PC-3 (cell line): ENCODE data around the gene SCPEP1. TPM values are rescaled to one million over a fixed set of nuclear protein-coding genes. Genes with fewer than 3 reads are reported as not detected.

Experiments used
- ATAC-seq: fragments of 200-7000 bp; cut with Tn5 transposase; 2 replicates; pipeline ENCODE4 v1.9.1; 2020; ENCODE audit warnings: mild to moderate bottlenecking, moderate library complexity
- BruUV-seq: library from RNA; stranded (reverse); fragments of 400-500 nt; replicated peaks from 2 replicates; lab custom pipeline; 2021; lab: Mats Ljungman, UMichigan
- CTCF ChIA-PET: fragments of 300-600 bp; sonication (Branson Sonifier 250); formaldehyde crosslinking; loops from one replicate; lab custom pipeline; 2022; ENCODE audit warnings: antibody characterized with exemption; lab: Charles Lee
- POLR2A ChIA-PET: fragments of 300-600 bp; sonication (Branson Sonifier 250); formaldehyde crosslinking; loops from one replicate; lab custom pipeline; 2022; ENCODE audit warnings: antibody characterized with exemption; ENCODE audit not compliant: unreplicated experiment; lab: Charles Lee
- DNase-seq: peaks from one replicate; pipeline ENCODE4 v3.0.0-alpha.2; 2015
- H2AFZ ChIP-seq: fragments of 300-600 bp; sonication (generic); 2 replicates; pipeline ENCODE4 v1.6.0; 2016; ENCODE audit warnings: antibody characterized with exemption, low read length
- H3F3A ChIP-seq: fragments of 300-600 bp; sonication (generic); one replicate; pipeline ENCODE4 v1.6.0; 2017; ENCODE audit warnings: antibody characterized with exemption, low read length, control low read depth, mild to moderate bottlenecking; ENCODE audit not compliant: unreplicated experiment
- H3K27ac ChIP-seq: fragments of 300-600 bp; sonication (generic); 2 replicates; pipeline ENCODE4 v1.5.1; 2016; ENCODE audit warnings: mild to moderate bottlenecking, low read length
- H3K27me3 ChIP-seq: fragments of 300-600 bp; sonication (generic); 2 replicates; pipeline ENCODE4 v1.6.1; 2016; ENCODE audit warnings: low read length, mixed read lengths
- H3K36me3 ChIP-seq: fragments of 300-600 bp; sonication (generic); 2 replicates; pipeline ENCODE4 v1.6.1; 2016; ENCODE audit warnings: low read depth, mixed run types, low read length, mixed read lengths
- H3K4me1 ChIP-seq: fragments of 300-600 bp; sonication (generic); 2 replicates; pipeline ENCODE4 v1.5.1; 2016; ENCODE audit warnings: low read length; ENCODE audit not compliant: insufficient read depth
- H3K4me2 ChIP-seq: fragments of 300-600 bp; sonication (generic); 2 replicates; pipeline ENCODE4 v1.6.0; 2016; ENCODE audit warnings: low read length
- H3K4me3 ChIP-seq: fragments of 300-600 bp; sonication (generic); 2 replicates; pipeline ENCODE4 v1.5.1; 2016; ENCODE audit warnings: mild to moderate bottlenecking, low read length, mixed read lengths
- H3K79me2 ChIP-seq: fragments of 300-600 bp; sonication (generic); 2 replicates; pipeline ENCODE4 v1.6.1; 2017; ENCODE audit warnings: low read length, mixed read lengths
- H3K9ac ChIP-seq: fragments of 300-600 bp; sonication (generic); 2 replicates; pipeline ENCODE4 v1.6.0; 2016; ENCODE audit warnings: mild to moderate bottlenecking, low read length
- H3K9me2 ChIP-seq: fragments of 300-600 bp; sonication (generic); replicated peaks from 2 replicates; pipeline ENCODE4 v1.6.1; 2016; ENCODE audit warnings: mixed run types, low read length, mixed read lengths
- H3K9me3 ChIP-seq: fragments of 300-600 bp; sonication (generic); 2 replicates; pipeline ENCODE4 v1.6.1; 2016; ENCODE audit warnings: low read length, mixed read lengths
- H4K20me1 ChIP-seq: fragments of 300-600 bp; sonication (generic); 2 replicates; pipeline ENCODE4 v1.6.1; 2016; ENCODE audit warnings: low read length, mixed read lengths
- CTCF ChIP-seq: fragments of 300-600 bp; sonication (generic); conservative IDR thresholded peaks from 2 replicates; pipeline ENCODE4 v1.5.1; 2017; ENCODE audit warnings: antibody characterized with exemption, low read depth, mild to moderate bottlenecking, low read length
- EZH2 ChIP-seq: fragments of 300-600 bp; sonication (generic); IDR thresholded peaks from one replicate; pipeline ENCODE4 v1.6.1; 2017; ENCODE audit warnings: antibody characterized with exemption, mild to moderate bottlenecking, low read length; ENCODE audit not compliant: unreplicated experiment
- EZH2phosphoT487 ChIP-seq: fragments of 300-600 bp; sonication (generic); IDR thresholded peaks from 2 replicates; pipeline ENCODE4 v1.6.1; 2018; ENCODE audit warnings: mild to moderate bottlenecking, antibody characterized with exemption, low read length, borderline replicate concordance
- intact Hi-C: fragments of 100-400 bp; cut with micrococcal nuclease; formaldehyde crosslinking; loops from 2 replicates; pipeline ENCODE4 v1.9.0; 2023
- total RNA-seq: library from RNA; depleted of rRNA; stranded (reverse); fragments of >200 nt; gene quantifications from 2 replicates; pipeline ENCODE4 v1.2.3, GENCODE V29; 2014

Gene SCPEP1
- total RNA-seq, 1 experiment from 2014 or later = 73.3 TPM

DNA sequence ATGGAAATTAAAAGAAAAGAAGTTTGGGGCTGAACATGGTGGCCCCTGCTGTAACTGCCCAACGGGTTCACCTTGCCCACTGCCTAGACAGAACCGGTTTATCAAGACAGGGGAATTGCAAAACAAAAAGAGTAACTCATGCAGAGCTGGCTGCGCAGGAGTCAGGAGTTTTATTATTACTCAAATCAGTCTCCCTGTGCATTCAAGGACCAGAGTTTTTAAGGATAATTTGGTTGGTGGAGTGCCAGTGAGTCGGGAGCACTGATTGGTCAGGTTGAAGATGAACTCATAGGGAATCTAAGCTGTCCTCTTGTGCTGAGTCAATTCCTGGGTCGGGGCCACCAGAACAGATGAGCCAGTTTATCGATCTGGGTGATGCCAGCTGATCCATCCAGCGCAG is 4.4 kb upstream of the SCPEP1 start:
- intact Hi-C loops = no loop called here
- peak; percentile 89 for DNase-seq
- no peak overlapping the region for H3K27ac ChIP-seq

GRCh38 chr17:56974055-56974454 is 3.9 kb upstream of the SCPEP1 start:
- Histone ChIP-seq H3K36me3 (no peaks in the 10 kb centered on the region), H3K27me3 (no peaks in the 10 kb centered on the region), H3F3A (no peaks in the 10 kb centered on the region), H3K9me3 (no peaks in the 10 kb centered on the region), H3K4me1 (peaks cover 16% of the 10 kb centered on the region), H4K20me1 (no peaks in the 10 kb centered on the region), H3K27ac (no peak overlapping the region), H3K79me2 (peaks cover 9% of the 10 kb centered on the region; the same call in 1 of the 2 replicates), H3K9me2 (no peaks in the 10 kb centered on the region), H3K4me2 (peak overlapping the region; percentile 6; the same call in 1 of the 2 replicates), H3K4me3 (no peak overlapping the region), H2AFZ (no peak overlapping the region), H3K9ac (no peak overlapping the region)
- BruUV-seq = no TSS peak
- CTCF ChIA-PET = no interaction called here
- no peak for ATAC-seq
- POLR2A ChIA-PET = no interaction called here
- no peak for TF ChIP-seq EZH2phosphoT487
- no peak for TF ChIP-seq EZH2
- TF ChIP-seq CTCF = no peak
- no peak for DNase-seq
- intact Hi-C loops = no loop called here

More for the DNA sequence above, 4.4 kb upstream of the SCPEP1 start:
- no peak; the same call in 1 of the 2 replicates for ATAC-seq
- H3K4me3 ChIP-seq = no peak overlapping the region
- BruUV-seq = no TSS peak
- no peaks in the 10 kb centered on the region for H3K9me3 ChIP-seq
- TF ChIP-seq EZH2 (no peak), CTCF (no peak), EZH2phosphoT487 (no peak)
- ChIA-PET POLR2A (no interaction called here), CTCF (no interaction called here)
- no peaks in the 10 kb centered on the region for H4K20me1 ChIP-seq
- H3K27me3 ChIP-seq = no peaks in the 10 kb centered on the region
- no peak overlapping the region for H3K9ac ChIP-seq
- H3K4me2 ChIP-seq = peak overlapping the region; percentile 6; the same call in 1 of the 2 replicates
- no peaks in the 10 kb centered on the region for H3K9me2 ChIP-seq
- peaks cover 4% of the 10 kb centered on the region; the same call in 1 of the 2 replicates for H3K79me2 ChIP-seq
- no peak overlapping the region for H2AFZ ChIP-seq
- no peaks in the 10 kb centered on the region for H3F3A ChIP-seq
- no peaks in the 10 kb centered on the region for H3K36me3 ChIP-seq
- H3K4me1 ChIP-seq = peaks cover 11% of the 10 kb centered on the region

DNA sequence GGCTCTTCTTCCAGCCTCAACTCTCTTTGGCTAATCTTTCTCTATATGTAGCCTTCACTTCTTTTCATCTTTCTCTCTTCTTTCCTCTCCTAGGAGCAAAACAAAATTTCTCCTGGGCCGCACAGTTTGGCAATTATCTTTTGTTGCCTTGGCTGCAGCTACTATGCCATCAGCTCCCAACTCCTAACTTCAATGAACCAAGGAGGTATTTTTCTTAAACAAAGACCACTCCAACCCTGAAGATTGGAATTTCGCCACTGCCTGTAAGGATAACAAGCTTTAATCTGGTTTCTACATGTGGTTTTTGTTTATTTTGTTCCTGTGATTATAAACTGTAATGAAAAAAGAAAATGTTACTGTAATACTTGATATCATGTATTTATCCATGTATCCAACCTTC is 2.3 kb upstream of the SCPEP1 start:
- Histone ChIP-seq H3K79me2 (peaks cover 14% of the 10 kb centered on the region; the same call in 1 of the 2 replicates), H3K4me1 (peaks cover 21% of the 10 kb centered on the region), H3K9me3 (no peaks in the 10 kb centered on the region), H3K36me3 (no peaks in the 10 kb centered on the region), H3K4me2 (no peak overlapping the region), H3K9me2 (no peaks in the 10 kb centered on the region), H4K20me1 (no peaks in the 10 kb centered on the region), H2AFZ (no peak overlapping the region), H3F3A (no peaks in the 10 kb centered on the region), H3K9ac (no peak overlapping the region), H3K27ac (no peak overlapping the region), H3K4me3 (no peak overlapping the region), H3K27me3 (no peaks in the 10 kb centered on the region)
- ChIA-PET CTCF (no interaction called here), POLR2A (no interaction called here)
- no peak for DNase-seq
- no peak for TF ChIP-seq EZH2phosphoT487
- TF ChIP-seq CTCF = no peak
- no peak for TF ChIP-seq EZH2
- intact Hi-C loops = no loop called here
- ATAC-seq = no peak
- no TSS peak for BruUV-seq
